HepG2 (cell line): Measurements from ENCODE around the gene GUSB. TPM values are rescaled to one million over a fixed set of nuclear protein-coding genes. Genes with fewer than 3 reads are reported as not detected.

Source experiments
- ATAC-seq: fragments of 200-7000 bp; cut with Tn5 transposase; 3 replicates; pipeline ENCODE4 v1.9.1; 2020; ENCODE audit warnings: mild to moderate bottlenecking, moderate library complexity
- BruUV-seq: library from RNA; stranded (reverse); fragments of 400-500 nt; replicated peaks from 2 replicates; lab custom pipeline; 2021; lab: Mats Ljungman, UMichigan
- CTCF ChIA-PET: fragments of 300-600 bp; formaldehyde crosslinking; extraction: SDS; loops from one replicate; lab custom pipeline; 2021; ENCODE audit warnings: low total read pairs, inconsistent platforms, low intra/inter-chr PET ratio; lab: Yijun Ruan, JAX
- POLR2A ChIA-PET: fragments of 350-600 bp; sonication (Branson Sonifier 250); formaldehyde crosslinking; loops from one replicate; lab custom pipeline; 2020; ENCODE audit warnings: antibody characterized with exemption, inconsistent platforms; lab: Yijun Ruan, JAX
- DNase-seq: peaks from one replicate; pipeline ENCODE4 v3.0.0-alpha.2; 2015; ENCODE audit warnings: low spot score
- FAIRE-seq: peaks from 3 replicates; lab custom pipeline; 2011; peaks lifted over from hg19 to GRCh38; lab: Jason Lieb, UNC
- H2AFZ ChIP-seq: one replicate; pipeline ENCODE4 v1.6.1; 2011; ENCODE audit warnings: low read length, inconsistent platforms
- H3K27ac ChIP-seq: fragments of 300-600 bp; 3 replicates; pipeline ENCODE4 v1.8.0; 2011; ENCODE audit warnings: mixed run types, mild to moderate bottlenecking, mixed read lengths, low read length, inconsistent platforms; ENCODE audit not compliant: insufficient read depth; ENCODE audit errors: extremely low read length
- H3K27me3 ChIP-seq, 2 experiments: fragments of 200-600 bp in 1 of 2; 2 replicates in 1 of 2; 3 replicates in 1 of 2; pipeline versions ENCODE4 v1.6.0 to v1.8.0; 2011; ENCODE audit warnings: low read length in 2 of 2, mild to moderate bottlenecking in 2 of 2, moderate library complexity in 2 of 2, inconsistent platforms in 1 of 2; ENCODE audit not compliant: insufficient read depth in 2 of 2, control insufficient read depth in 1 of 2
- H3K36me3 ChIP-seq, 2 experiments: fragments of 200-600 bp in 1 of 2; replicated peaks in 1 of 2; 2 replicates in 1 of 2; 3 replicates in 1 of 2; pipeline versions ENCODE4 v1.5.1 to v1.8.0; 2011; ENCODE audit warnings: low read length in 2 of 2, inconsistent platforms in 1 of 2; ENCODE audit not compliant: insufficient read depth in 2 of 2, control insufficient read depth in 1 of 2
- H3K4me1 ChIP-seq: 2 replicates; pipeline ENCODE4 v1.5.1; 2012; ENCODE audit warnings: low read length, inconsistent platforms; ENCODE audit not compliant: insufficient read depth
- H3K4me2 ChIP-seq: 2 replicates; pipeline ENCODE4 v1.6.0; 2011; ENCODE audit warnings: low read depth, low read length, inconsistent platforms
- H3K4me3 ChIP-seq, 3 experiments: fragments of 200-600 bp in 1 of 3; sonication (generic), shearing (Covaris generic) in 1 of 3; replicated peaks in 1 of 3; 2 replicates each; pipeline ENCODE4 v1.5.1; 2011 to 2016; ENCODE audit warnings: low read length in 3 of 3, inconsistent platforms in 2 of 3, low read depth in 2 of 3, mild to moderate bottlenecking in 2 of 3, control low read depth in 1 of 3, mixed read lengths in 1 of 3; ENCODE audit not compliant: insufficient read depth in 1 of 3
- H3K79me2 ChIP-seq: one replicate; pipeline ENCODE4 v1.6.1; 2011; ENCODE audit warnings: low read length, inconsistent platforms; ENCODE audit not compliant: insufficient read depth
- H3K9ac ChIP-seq: 2 replicates; pipeline ENCODE4 v1.6.0; 2011; ENCODE audit warnings: mild to moderate bottlenecking, low read depth, low read length, inconsistent platforms; ENCODE audit not compliant: insufficient read depth
- H3K9me3 ChIP-seq: 2 replicates; pipeline ENCODE4 v1.5.1; 2012; ENCODE audit warnings: mild to moderate bottlenecking, low read length
- H4K20me1 ChIP-seq: 2 replicates; pipeline ENCODE4 v1.6.0; 2011; ENCODE audit warnings: inconsistent platforms, mild to moderate bottlenecking, low read length, moderate library complexity; ENCODE audit not compliant: insufficient read depth
- ARID4A ChIP-seq: sonication (generic); formaldehyde crosslinking; IDR thresholded peaks from 2 replicates; pipeline ENCODE4 v1.5.0; 2020; ENCODE audit warnings: mild to moderate bottlenecking, missing genetic modification reagents, borderline replicate concordance
- ERF ChIP-seq: IDR thresholded peaks from 2 replicates; pipeline ENCODE4 v1.6.1; 2018; ENCODE audit warnings: missing biosample characterization, missing genetic modification reagents
- KDM2A ChIP-seq: sonication (generic); formaldehyde crosslinking; IDR thresholded peaks from 2 replicates; pipeline ENCODE4 v1.4.0; 2020; ENCODE audit warnings: low read depth, missing genetic modification reagents, borderline replicate concordance
- KDM5A ChIP-seq: fragments of 200-600 bp; sonication (generic); IDR thresholded peaks from 2 replicates; pipeline ENCODE4 v1.7.0; 2018; ENCODE audit warnings: antibody characterized with exemption, mild to moderate bottlenecking, low read length, borderline replicate concordance
- KLF16 ChIP-seq, 2 experiments: sonication (generic) in 1 of 2; formaldehyde crosslinking in 1 of 2; IDR thresholded peaks; 2 replicates each; pipeline versions ENCODE4 v1.6.1 to v1.8.0; 2016 to 2023; ENCODE audit warnings: missing genetic modification reagents in 2 of 2, missing compliant biosample characterization in 1 of 2
- MAZ ChIP-seq, 2 experiments: sonication (generic) in 1 of 2; formaldehyde crosslinking in 1 of 2; IDR thresholded peaks; 2 replicates each; pipeline versions ENCODE4 v1.5.0 to v1.6.1; 2012 to 2020; ENCODE audit warnings: low read depth in 2 of 2, mild to moderate bottlenecking in 2 of 2, borderline replicate concordance in 1 of 2, improper control_type of control experiment in 1 of 2, low read length in 1 of 2, missing genetic modification reagents in 1 of 2, moderate library complexity in 1 of 2
- NFIC ChIP-seq: IDR thresholded peaks from 2 replicates; pipeline ENCODE4 v1.6.1; 2012; ENCODE audit warnings: mild to moderate bottlenecking, low read length, inconsistent platforms
- RAD21 ChIP-seq: fragments of 450-650 bp; formaldehyde crosslinking; IDR thresholded peaks from 2 replicates; pipeline ENCODE4 v1.5.0; 2020; ENCODE audit warnings: mild to moderate bottlenecking
- STAG1 ChIP-seq: sonication (generic); formaldehyde crosslinking; IDR thresholded peaks from 2 replicates; pipeline ENCODE4 v1.4.0; 2020; ENCODE audit warnings: missing genetic modification reagents
- ZFY ChIP-seq: sonication (generic); formaldehyde crosslinking; IDR thresholded peaks from 2 replicates; pipeline ENCODE4 v1.4.0; 2020; ENCODE audit warnings: missing genetic modification reagents
- ZNF563 ChIP-seq: sonication (generic); formaldehyde crosslinking; IDR thresholded peaks from 2 replicates; pipeline ENCODE4 v1.8.0; 2022; ENCODE audit warnings: mild to moderate bottlenecking, moderate library complexity, missing genetic modification reagents
- ZNF841 ChIP-seq: sonication (generic); formaldehyde crosslinking; IDR thresholded peaks from 2 replicates; pipeline ENCODE4 v1.8.1; 2023; ENCODE audit warnings: missing genetic modification reagents, borderline replicate concordance
- WGBS: methylation state at CpG from one replicate; pipeline ENCODE4 v1.1.6; 2017; ENCODE audit warnings: low lambda C conversion rate; 5-methylcytosine and 5-hydroxymethylcytosine counted together
- in situ Hi-C: cut with HindIII; loops from 2 replicates; pipeline ENCODE4 v1.10.0; 2017; ENCODE audit warnings: low pct_unique_long_range_greater_than_20kb; ENCODE audit not compliant: extremely low pct_ligation_motif_present
- intact Hi-C: fragments of 100-400 bp; cut with micrococcal nuclease; formaldehyde crosslinking; loops from one replicate; pipeline ENCODE4 v1.10.0; 2022; ENCODE audit not compliant: unreplicated experiment
- polyA plus RNA-seq, 8 experiments: library from polyadenylated mRNA; depleted of rRNA in 3 of 8; stranded (reverse) in 7 of 8; unstranded in 1 of 8; fragments of >200 nt; fragmentation: Illumina TruSeq in 4 of 8; extraction: Trizol in 4 of 8; gene quantifications; 2 replicates each; pipeline versions ENCODE4 v1.2.1 to v1.2.3, GENCODE V29; 2011 to 2016; ENCODE audit warnings: low read depth in 4 of 8, missing spikeins in 1 of 8, mixed read lengths in 1 of 8; ENCODE audit not compliant: insufficient read depth in 1 of 8
- total RNA-seq, 5 experiments: library from RNA; depleted of rRNA; stranded (reverse); fragments of >200 nt; fragmentation: Illumina TruSeq; extraction: Trizol; gene quantifications; 2 replicates each; pipeline ENCODE4 v1.2.3, GENCODE V29; 2016; ENCODE audit warnings: low read depth in 1 of 5
- TF ChIP-seq, protein P1 (sequence below): IDR thresholded peaks from 2 replicates; pipeline ENCODE4 v1.6.1; 2016
- TF ChIP-seq, protein P2 (sequence below): sonication (generic); formaldehyde crosslinking; conservative IDR thresholded peaks from 2 replicates; pipeline ENCODE4 v1.8.0; 2022; ENCODE audit warnings: mild to moderate bottlenecking, moderate library complexity, missing genetic modification reagents

Gene GUSB
- total and polyA plus RNA-seq, 2 of the 13 experiments (the other 11 are each of a cell fraction or from before 2014, with no cell fraction given): 18.8 to 60.0 TPM

GRCh38 chr7:66013938-66014337, 31.9 kb upstream of the GUSB start:
- Histone ChIP-seq H3K9me3 (no peaks in the 10 kb centered on the region), H3K79me2 (no peaks in the 10 kb centered on the region), H3K4me2 (peak overlapping the region; percentile 34), H3K4me3 (no peak overlapping the region), H3K4me1 (peaks cover 39% of the 10 kb centered on the region), H3K9ac (no peak overlapping the region), H3K36me3 (no peaks in the 10 kb centered on the region), H4K20me1 (no peaks in the 10 kb centered on the region), H3K27ac (no peak overlapping the region), H3K27me3 (no peaks in the 10 kb centered on the region), H2AFZ (no peak overlapping the region)
- WGBS: 1% methylated on average over 5 of the region's 5 CpGs
- ATAC-seq: peak; percentile 97
- in situ Hi-C loops (loop anchor here (25.0 kb wide), 1 partner anchor 277 kb away; no protein-coding TSS in a partner anchor), intact Hi-C loops (no loop called here)
- peak; percentile 76 for FAIRE-seq
- POLR2A ChIA-PET: no interaction called here
- no TSS peak for BruUV-seq
- DNase-seq: peak; percentile 65
- CTCF ChIA-PET: interaction anchor here (1.2 kb wide), 1 partner anchor 292 kb away, joined by 3 read pairs; no protein-coding TSS in a partner anchor
- no peak for TF ChIP-seq ZNF563 (CRISPR knock-in tag)
- TF ChIP-seq ZFY (CRISPR knock-in tag): peak; percentile 36; the same call in 1 of the 2 replicates
- TF ChIP-seq KDM5A: no peak
- peak; percentile 89 for TF ChIP-seq STAG1 (CRISPR knock-in tag)
- 0 out of 4 replicates have a peak, but pooled peaks of 1 of the 2 experiments have one; percentile 22 for TF ChIP-seq KLF16 (CRISPR knock-in tag; IDR thresholded peaks at IDR 0.05)
- TF ChIP-seq, protein P1, sequence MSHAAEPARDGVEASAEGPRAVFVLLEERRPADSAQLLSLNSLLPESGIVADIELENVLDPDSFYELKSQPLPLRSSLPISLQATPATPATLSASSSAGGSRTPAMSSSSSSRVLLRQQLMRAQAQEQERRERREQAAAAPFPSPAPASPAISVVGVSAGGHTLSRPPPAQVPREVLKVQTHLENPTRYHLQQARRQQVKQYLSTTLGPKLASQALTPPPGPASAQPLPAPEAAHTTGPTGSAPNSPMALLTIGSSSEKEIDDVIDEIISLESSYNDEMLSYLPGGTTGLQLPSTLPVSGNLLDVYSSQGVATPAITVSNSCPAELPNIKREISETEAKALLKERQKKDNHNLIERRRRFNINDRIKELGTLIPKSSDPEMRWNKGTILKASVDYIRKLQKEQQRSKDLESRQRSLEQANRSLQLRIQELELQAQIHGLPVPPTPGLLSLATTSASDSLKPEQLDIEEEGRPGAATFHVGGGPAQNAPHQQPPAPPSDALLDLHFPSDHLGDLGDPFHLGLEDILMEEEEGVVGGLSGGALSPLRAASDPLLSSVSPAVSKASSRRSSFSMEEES (CRISPR knock-in tag): peak; percentile 54; the same call in 1 of the 2 replicates
- TF ChIP-seq MAZ (IDR thresholded peaks at IDR 0.05; ENCODE audit: borderline replicate concordance, low read depth, low read length): no peak
- 0 out of 2 replicates have a peak, but pooled peaks have one; percentile 43 for TF ChIP-seq MAZ (CRISPR knock-in tag; IDR thresholded peaks at IDR 0.05; ENCODE audit: low read depth)
- TF ChIP-seq NFIC: no peak
- peak; percentile 45; the same call in 1 of the 2 replicates for TF ChIP-seq KDM2A (CRISPR knock-in tag)
- 0 out of 2 replicates have a peak, but pooled peaks have one; percentile 35 for TF ChIP-seq ERF (CRISPR knock-in tag)
- TF ChIP-seq ARID4A (CRISPR knock-in tag): peak; percentile 25; the same call in 1 of the 2 replicates
- TF ChIP-seq RAD21 (CRISPR knock-in tag): peak; percentile 83
- TF ChIP-seq, protein P2, sequence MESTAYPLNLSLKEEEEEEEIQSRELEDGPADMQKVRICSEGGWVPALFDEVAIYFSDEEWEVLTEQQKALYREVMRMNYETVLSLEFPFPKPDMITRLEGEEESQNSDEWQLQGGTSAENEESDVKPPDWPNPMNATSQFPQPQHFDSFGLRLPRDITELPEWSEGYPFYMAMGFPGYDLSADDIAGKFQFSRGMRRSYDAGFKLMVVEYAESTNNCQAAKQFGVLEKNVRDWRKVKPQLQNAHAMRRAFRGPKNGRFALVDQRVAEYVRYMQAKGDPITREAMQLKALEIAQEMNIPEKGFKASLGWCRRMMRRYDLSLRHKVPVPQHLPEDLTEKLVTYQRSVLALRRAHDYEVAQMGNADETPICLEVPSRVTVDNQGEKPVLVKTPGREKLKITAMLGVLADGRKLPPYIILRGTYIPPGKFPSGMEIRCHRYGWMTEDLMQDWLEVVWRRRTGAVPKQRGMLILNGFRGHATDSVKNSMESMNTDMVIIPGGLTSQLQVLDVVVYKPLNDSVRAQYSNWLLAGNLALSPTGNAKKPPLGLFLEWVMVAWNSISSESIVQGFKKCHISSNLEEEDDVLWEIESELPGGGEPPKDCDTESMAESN (CRISPR knock-in tag): 0 out of 2 replicates have a peak, but pooled peaks have one; percentile 32
- TF ChIP-seq ZNF841 (CRISPR knock-in tag): no peak
